GM23248 (cell line): Measurements from ENCODE around the gene CSTPP1. TPM values are rescaled to one million over a fixed set of nuclear protein-coding genes. Genes with fewer than 3 reads are reported as not detected.
"Not testable (repeated sequence)": the region's sequence is repeated elsewhere in the genome, so short reads cannot be mapped to it uniquely, and the experiment has no call there.

Experiments
- DNase-seq: peaks from one replicate; pipeline ENCODE4 v3.0.0-alpha.2; 2015
- H2AFZ ChIP-seq: fragments of 200-600 bp; sonication (generic); 2 replicates; pipeline ENCODE4 v1.6.1; 2016; ENCODE audit warnings: antibody characterized with exemption
- H3F3A ChIP-seq: fragments of 200-600 bp; sonication (generic); 2 replicates; pipeline ENCODE4 v1.6.1; 2016; ENCODE audit warnings: mild to moderate bottlenecking, antibody characterized with exemption, mixed run types; ENCODE audit not compliant: insufficient read depth
- H3K27ac ChIP-seq: fragments of 200-600 bp; sonication (generic); 2 replicates; pipeline ENCODE4 v1.5.1; 2016; ENCODE audit warnings: mild to moderate bottlenecking
- H3K27me3 ChIP-seq: fragments of 200-600 bp; sonication (generic); replicated peaks from 2 replicates; pipeline ENCODE4 v1.6.1; 2016; ENCODE audit warnings: mild to moderate bottlenecking; ENCODE audit not compliant: insufficient read depth
- H3K36me3 ChIP-seq: fragments of 200-600 bp; sonication (generic); 2 replicates; pipeline ENCODE4 v1.6.1; 2016; ENCODE audit warnings: low read depth, mild to moderate bottlenecking
- H3K4me1 ChIP-seq: fragments of 200-600 bp; sonication (generic); 2 replicates; pipeline ENCODE4 v1.6.1; 2016; ENCODE audit warnings: mild to moderate bottlenecking; ENCODE audit not compliant: insufficient read depth
- H3K4me2 ChIP-seq: fragments of 200-600 bp; sonication (generic); one replicate; pipeline ENCODE4 v1.6.1; 2016; ENCODE audit warnings: mild to moderate bottlenecking; ENCODE audit not compliant: unreplicated experiment
- H3K4me3 ChIP-seq: fragments of 200-600 bp; sonication (generic); 2 replicates; pipeline ENCODE4 v1.5.1; 2016; ENCODE audit warnings: mild to moderate bottlenecking
- H3K79me2 ChIP-seq: fragments of 200-600 bp; sonication (generic); 2 replicates; pipeline ENCODE4 v1.6.1; 2016; ENCODE audit warnings: mild to moderate bottlenecking; ENCODE audit not compliant: insufficient read depth
- H3K9ac ChIP-seq: fragments of 200-600 bp; sonication (generic); 2 replicates; pipeline ENCODE4 v1.6.1; 2016; ENCODE audit warnings: mild to moderate bottlenecking
- H3K9me2 ChIP-seq: fragments of 200-600 bp; sonication (generic); 2 replicates; pipeline ENCODE4 v1.6.1; 2016; ENCODE audit warnings: mixed run types, mild to moderate bottlenecking, moderate library complexity; ENCODE audit not compliant: insufficient read depth
- H3K9me3 ChIP-seq: fragments of 200-600 bp; sonication (generic); one replicate; pipeline ENCODE4 v1.6.1; 2017; ENCODE audit warnings: low read depth
- H4K20me1 ChIP-seq: fragments of 200-600 bp; sonication (generic); 2 replicates; pipeline ENCODE4 v1.6.0; 2016; ENCODE audit not compliant: insufficient read depth
- EZH2 ChIP-seq: fragments of 200-600 bp; sonication (generic); IDR thresholded peaks from 2 replicates; pipeline ENCODE4 v1.6.1; 2018; ENCODE audit warnings: antibody characterized with exemption, mild to moderate bottlenecking; ENCODE audit not compliant: insufficient read depth, poor library complexity, severe bottlenecking
- EZH2phosphoT487 ChIP-seq: fragments of 200-600 bp; sonication (generic); IDR thresholded peaks from 2 replicates; pipeline ENCODE4 v1.6.1; 2018; ENCODE audit warnings: antibody characterized with exemption, moderate library complexity, mild to moderate bottlenecking, low read depth; ENCODE audit not compliant: insufficient read depth
- WGBS, 2 experiments: methylation state at CpG; one replicate each; pipeline ENCODE4 v1.1.6; 2015 to 2017; ENCODE audit warnings: low lambda C conversion rate in 2 of 2, low coverage in 1 of 2; ENCODE audit errors: missing lambda C conversion rate in 2 of 2; 5-methylcytosine and 5-hydroxymethylcytosine counted together
- in situ Hi-C: fragments of 300-500 bp; cut with MboI; formaldehyde crosslinking; loops from 2 replicates; pipeline ENCODE4 v1.15.0; 2020
- polyA plus RNA-seq: library from polyadenylated mRNA; unstranded; fragments of >200 nt; fragmentation: Nextera tagmentation; extraction: Ambion mirVana; gene quantifications from 2 replicates; pipeline ENCODE4 v1.2.1, GENCODE V29; 2016
- total RNA-seq: library from RNA; depleted of rRNA; stranded (reverse); fragments of >200 nt; shearing (Covaris generic); gene quantifications from 2 replicates; pipeline ENCODE4 v1.2.3, GENCODE V29; 2014

Gene CSTPP1
- total and polyA plus RNA-seq, 2 experiments from 2014 or later, result 21.7 to 39.9 TPM

DNA sequence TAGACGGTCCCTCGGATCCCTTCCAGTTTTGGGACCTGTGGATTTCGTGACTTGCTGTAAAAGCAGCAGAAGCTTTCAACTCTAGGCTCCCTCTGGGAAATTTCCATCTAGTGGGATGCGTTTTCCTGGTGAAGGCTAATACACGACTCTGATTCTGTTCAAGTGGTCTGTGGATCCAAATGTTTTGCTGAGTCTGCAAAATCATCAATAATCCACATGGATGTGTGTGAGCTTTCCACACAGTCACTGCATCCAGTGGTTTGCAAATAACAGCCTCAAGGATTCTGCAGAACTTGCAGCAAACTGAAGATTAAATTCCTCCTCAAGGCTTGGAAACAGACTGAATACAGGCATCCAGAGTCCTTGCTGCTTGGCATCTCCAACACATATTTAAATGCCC lies 266.0 kb downstream of the CSTPP1 start:
- Histone ChIP-seq H3K27ac (no peak overlapping the region), H3K4me1 (peaks cover 12% of the 10 kb centered on the region), H3K79me2 (no peaks in the 10 kb centered on the region), H4K20me1 (no peaks in the 10 kb centered on the region), H3K36me3 (no peaks in the 10 kb centered on the region), H3K4me3 (no peak overlapping the region), H3K9me2 (no peaks in the 10 kb centered on the region), H3K4me2 (no peak overlapping the region), H3K9me3 (no peaks in the 10 kb centered on the region), H3K9ac (no peak overlapping the region), H3K27me3 (no peaks in the 10 kb centered on the region), H3F3A (peaks cover 15% of the 10 kb centered on the region), H2AFZ (no peak overlapping the region)
- in situ Hi-C loops, result no loop called here
- no peak for DNase-seq
- no peak for TF ChIP-seq EZH2
- no peak for TF ChIP-seq EZH2phosphoT487
- 73 to 79% methylated on average over 5 of the region's 5 CpGs for WGBS, 2 experiments

DNA sequence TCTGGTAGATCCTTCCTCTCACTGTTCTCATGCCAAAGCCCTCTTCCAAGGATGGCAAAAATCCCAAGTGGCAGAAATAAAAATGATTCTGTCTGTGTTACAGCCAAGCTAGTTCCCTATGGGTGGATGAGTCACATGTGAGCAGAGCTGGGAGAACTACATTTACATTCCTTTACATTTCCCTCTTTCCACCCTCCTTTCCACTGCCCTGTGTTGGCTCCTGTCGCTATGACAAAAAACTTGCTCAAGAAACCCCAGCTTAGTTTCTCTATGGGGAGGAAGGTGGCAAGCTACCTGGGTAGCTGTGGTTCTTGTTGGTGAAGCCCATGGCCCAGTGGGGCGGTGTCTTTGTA lies 268.1 kb downstream of the CSTPP1 start:
- no peak overlapping the region for H2AFZ ChIP-seq
- TF ChIP-seq EZH2 (no peak), EZH2phosphoT487 (no peak)
- WGBS, 2 experiments, result 50 to 57% methylated on average over 2 of the region's 2 CpGs

DNA sequence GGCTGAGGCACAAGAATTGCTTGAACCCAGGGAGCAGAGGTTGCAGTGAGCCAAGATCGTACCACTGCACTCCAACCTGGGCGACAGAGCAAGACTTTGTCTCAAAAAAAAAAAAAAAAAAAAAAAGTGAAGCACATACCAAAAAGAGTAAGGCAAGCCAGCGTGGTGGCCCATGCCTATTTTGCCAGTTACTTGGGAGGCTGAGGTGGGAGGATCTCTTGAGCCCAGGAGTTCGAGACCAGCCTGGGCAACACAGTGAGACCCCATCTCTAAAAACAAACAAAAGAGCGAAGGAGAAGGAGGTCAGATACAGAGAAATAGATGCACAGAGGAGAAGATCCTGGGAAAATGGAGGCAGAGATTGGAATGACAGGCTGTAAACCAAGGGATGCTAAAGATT lies 270.0 kb downstream of the CSTPP1 start:
- H4K20me1 ChIP-seq, H3K9me3 ChIP-seq, H3K27me3 ChIP-seq, H3K27ac ChIP-seq, H3K4me2 ChIP-seq, H3K9me2 ChIP-seq, in situ Hi-C loops, H3K9ac ChIP-seq, H3K36me3 ChIP-seq, H3K79me2 ChIP-seq, DNase-seq, H3K4me3 ChIP-seq, H2AFZ ChIP-seq: not testable (repeated sequence)
- H3F3A ChIP-seq, result peaks cover 15% of the 10 kb centered on the region
- whole genome bisulfite sequencing, 2 experiments, result 85 to 91% methylated on average over 5 of the region's 5 CpGs
- H3K4me1 ChIP-seq, result peaks cover 12% of the 10 kb centered on the region

More for the DNA sequence above, 268.1 kb downstream of the CSTPP1 start:
- H3K79me2 ChIP-seq, result no peaks in the 10 kb centered on the region
- H3K9me2 ChIP-seq, result no peaks in the 10 kb centered on the region
- H3K9ac ChIP-seq, result peak overlapping the region; percentile 6; the same call in 1 of the 2 replicates
- peaks cover 15% of the 10 kb centered on the region for H3F3A ChIP-seq
- H3K4me2 ChIP-seq, result peak overlapping the region; percentile 57
- H3K4me3 ChIP-seq, result no peak overlapping the region
- peak; percentile 81 for DNase-seq
- H3K9me3 ChIP-seq, result no peaks in the 10 kb centered on the region
- no peaks in the 10 kb centered on the region for H4K20me1 ChIP-seq
- H3K27ac ChIP-seq, result peak overlapping the region; percentile 35; the same call in 1 of the 2 replicates
- in situ Hi-C loops, result no loop called here
- no peaks in the 10 kb centered on the region for H3K36me3 ChIP-seq
- peaks cover 12% of the 10 kb centered on the region for H3K4me1 ChIP-seq
- H3K27me3 ChIP-seq, result no peaks in the 10 kb centered on the region

DNA sequence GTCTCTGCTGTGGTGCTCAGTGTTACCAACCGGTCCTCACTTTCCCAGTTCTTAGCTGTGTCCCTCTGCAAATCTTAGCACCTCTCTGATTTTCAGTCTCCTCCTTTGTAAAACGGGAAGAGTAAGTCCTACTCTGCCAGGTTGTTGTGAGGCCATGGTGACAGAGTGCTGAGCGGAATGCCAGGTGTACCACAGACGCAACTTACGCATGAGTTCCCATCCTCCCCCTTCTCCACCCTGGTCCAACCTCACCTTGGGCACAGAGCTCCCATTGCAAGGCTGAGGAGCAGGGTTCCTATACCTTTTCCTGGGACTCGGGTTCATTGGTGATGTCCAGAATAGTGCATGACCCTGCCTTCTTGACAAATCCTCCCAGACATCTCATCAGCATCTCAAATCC lies 270.9 kb downstream of the CSTPP1 start:
- no peak for DNase-seq
- H3K9me2 ChIP-seq, result no peaks in the 10 kb centered on the region
- no peak overlapping the region for H3K4me3 ChIP-seq
- H3K4me2 ChIP-seq, result no peak overlapping the region
- in situ Hi-C loops, result no loop called here
- H3K27ac ChIP-seq, result no peak overlapping the region
- TF ChIP-seq EZH2 (no peak), EZH2phosphoT487 (no peak)
- no peaks in the 10 kb centered on the region for H3K27me3 ChIP-seq
- WGBS, 2 experiments, result 70 to 72% methylated on average over 6 of the region's 6 CpGs
- H3K4me1 ChIP-seq, result peaks cover 12% of the 10 kb centered on the region
- no peak overlapping the region for H3K9ac ChIP-seq
- H3F3A ChIP-seq, result peaks cover 15% of the 10 kb centered on the region
- H3K9me3 ChIP-seq, result no peaks in the 10 kb centered on the region
- no peaks in the 10 kb centered on the region for H4K20me1 ChIP-seq
- H3K79me2 ChIP-seq, result no peaks in the 10 kb centered on the region
- no peak overlapping the region for H2AFZ ChIP-seq
- H3K36me3 ChIP-seq, result no peaks in the 10 kb centered on the region

DNA sequence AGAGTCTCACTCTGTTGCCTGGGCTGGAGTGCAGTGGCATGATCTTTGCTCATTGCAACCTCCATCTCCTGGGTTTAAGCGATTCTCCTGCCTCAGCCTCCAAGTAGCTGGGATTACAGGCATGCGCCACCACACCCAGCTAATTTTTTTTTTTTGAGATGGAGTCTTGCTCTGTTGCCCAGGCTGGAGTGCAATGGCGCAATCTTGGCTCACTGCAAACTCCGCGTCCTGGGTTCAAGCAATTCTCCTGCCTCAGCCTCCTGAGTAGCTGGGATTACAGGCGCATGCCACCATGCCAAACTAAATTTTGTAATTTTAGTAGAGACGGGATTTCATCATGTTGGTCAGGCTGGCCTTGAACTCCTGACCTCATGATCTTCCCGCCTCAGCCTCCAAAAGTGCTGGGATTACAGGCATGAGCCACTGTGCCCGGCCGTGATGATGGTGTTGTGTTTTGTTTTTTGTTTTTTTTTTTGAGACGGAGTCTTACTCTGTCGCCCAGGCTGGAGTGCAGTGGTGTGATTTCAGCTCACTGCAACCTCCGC lies 271.5 kb downstream of the CSTPP1 start:
- H3K4me2 ChIP-seq, H3K4me3 ChIP-seq, H3K27me3 ChIP-seq, H3K36me3 ChIP-seq, H3K79me2 ChIP-seq, DNase-seq, H2AFZ ChIP-seq, H3K9ac ChIP-seq, in situ Hi-C loops, H3K9me2 ChIP-seq, H3K9me3 ChIP-seq, H4K20me1 ChIP-seq, H3K27ac ChIP-seq: not testable (repeated sequence)
- Histone ChIP-seq H3K4me1 (peaks cover 12% of the 10 kb centered on the region), H3F3A (peaks cover 15% of the 10 kb centered on the region)
- 90 to 92% methylated on average over 13 of the region's 13 CpGs for WGBS, 2 experiments
